Smooth muscle cell (in vitro differentiated cells): ENCODE measurements around the gene ZNF665. TPM values are rescaled to one million over a fixed set of nuclear protein-coding genes. Genes with fewer than 3 reads are reported as not detected.
"Not testable (repeated sequence)": the region's sequence is repeated elsewhere in the genome, so short reads cannot be mapped to it uniquely, and the experiment has no call there.

ENCODE experiments used
- DNase-seq: peaks from one replicate; lab custom pipeline; 2025; ENCODE audit not compliant: unreplicated experiment; lab: John Stamatoyannopoulos, UW
- H2AFZ ChIP-seq: fragments of 200-600 bp; sonication (generic); 2 replicates; pipeline ENCODE4 v1.6.0; 2016; ENCODE audit warnings: antibody characterized with exemption, low read depth, mild to moderate bottlenecking
- H3F3A ChIP-seq: fragments of 200-600 bp; sonication (generic); 2 replicates; pipeline ENCODE4 v1.6.0; 2017; ENCODE audit warnings: antibody characterized with exemption, low read depth
- H3K27ac ChIP-seq: fragments of 200-600 bp; sonication (generic); 2 replicates; pipeline ENCODE4 v1.5.1; 2016; ENCODE audit warnings: low read depth, mild to moderate bottlenecking
- H3K27me3 ChIP-seq: fragments of 200-600 bp; sonication (generic); 2 replicates; pipeline ENCODE4 v1.6.1; 2016; ENCODE audit warnings: low read depth, mild to moderate bottlenecking
- H3K36me3 ChIP-seq: fragments of 200-600 bp; sonication (generic); 2 replicates; pipeline ENCODE4 v1.5.1; 2016; ENCODE audit warnings: low read depth
- H3K4me1 ChIP-seq: fragments of 200-600 bp; sonication (generic); 2 replicates; pipeline ENCODE4 v1.5.1; 2016; ENCODE audit warnings: low read depth
- H3K4me2 ChIP-seq: fragments of 200-600 bp; sonication (generic); 2 replicates; pipeline ENCODE4 v1.6.0; 2016; ENCODE audit warnings: mild to moderate bottlenecking
- H3K4me3 ChIP-seq: fragments of 200-600 bp; sonication (generic); 2 replicates; pipeline ENCODE4 v1.5.1; 2016; ENCODE audit warnings: mild to moderate bottlenecking
- H3K79me2 ChIP-seq: fragments of 200-600 bp; sonication (generic); 2 replicates; pipeline ENCODE4 v1.6.0; 2016; ENCODE audit warnings: low read depth, mild to moderate bottlenecking
- H3K9ac ChIP-seq: fragments of 200-600 bp; sonication (generic); 2 replicates; pipeline ENCODE4 v1.6.0; 2016; ENCODE audit warnings: low read depth
- H3K9me3 ChIP-seq: fragments of 200-600 bp; sonication (generic); replicated peaks from 2 replicates; pipeline ENCODE4 v1.5.1; 2016; ENCODE audit warnings: low read depth
- H4K20me1 ChIP-seq: fragments of 200-600 bp; sonication (generic); 2 replicates; pipeline ENCODE4 v1.6.0; 2016; ENCODE audit warnings: low read depth
- CTCF ChIP-seq: fragments of 200-600 bp; sonication (generic); IDR thresholded peaks from 2 replicates; pipeline ENCODE4 v1.5.1; 2017; ENCODE audit warnings: borderline replicate concordance, mild to moderate bottlenecking, antibody characterized with exemption; ENCODE audit not compliant: insufficient read depth, poor library complexity, severe bottlenecking
- WGBS: methylation state at CpG from one replicate; pipeline ENCODE4 v1.1.7; 2016; ENCODE audit warnings: low lambda C conversion rate; 5-methylcytosine and 5-hydroxymethylcytosine counted together
- polyA plus RNA-seq: library from polyadenylated mRNA; unstranded; fragments of >200 nt; fragmentation: Nextera tagmentation; extraction: Ambion mirVana; gene quantifications from 2 replicates; pipeline ENCODE4 v1.2.1, GENCODE V29; 2016
- total RNA-seq: library from RNA; depleted of rRNA; stranded (reverse); fragments of >200 nt; gene quantifications from 2 replicates; pipeline ENCODE4 v1.2.3, GENCODE V29; 2014

The ZNF665 gene
- total RNA-seq (2.8 and 9.9 TPM in 2 replicates), polyA plus RNA-seq (4.4 and 6.0 TPM in 2 replicates)

- Histone ChIP-seq H4K20me1 (no peaks in the 10 kb centered on the region), H3K4me2 (peak within 1 kb of the TSS; percentile 89), H3K27me3 (no peaks in the 10 kb centered on the region), H2AFZ (peak within 1 kb of the TSS; percentile 81), H3K9me3 (no peaks in the 10 kb centered on the region), H3K27ac (peak within 1 kb of the TSS; percentile 42), H3F3A (peaks cover 12% of the 10 kb centered on the region), H3K4me1 (peaks cover 3% of the 10 kb centered on the region), H3K9ac (peak within 1 kb of the TSS; percentile 71), H3K4me3 (peak within 1 kb of the TSS; percentile 74), H3K79me2 (no peaks in the 10 kb centered on the region), H3K36me3 (no peaks in the 10 kb centered on the region)
- WGBS, result 2% methylated on average over 47 of the region's 53 CpGs
- no peak for TF ChIP-seq CTCF
- peak; percentile 50 for DNase-seq
Observed at GRCh38 chr19:53192771-53193534, at the start of gene ZNF665. Gene ZNF665 (minus strand): TSS chr19:53193358. CDS start chr19:53182898, 10,460 bp downstream.

GRCh38 chr19:53237114-53237777 is 44.1 kb upstream of the ZNF665 start:
- Histone ChIP-seq H3K9me3 (peaks cover 64% of the 10 kb centered on the region), H2AFZ (no peak overlapping the region), H3K4me1 (no peaks in the 10 kb centered on the region), H3F3A (no peaks in the 10 kb centered on the region), H4K20me1 (no peaks in the 10 kb centered on the region), H3K9ac (no peak overlapping the region), H3K27me3 (no peaks in the 10 kb centered on the region), H3K27ac (no peak overlapping the region), H3K79me2 (no peaks in the 10 kb centered on the region), H3K4me2 (no peak overlapping the region), H3K36me3 (peaks cover 51% of the 10 kb centered on the region), H3K4me3 (no peak overlapping the region)
- no peak for DNase-seq
- TF ChIP-seq CTCF, result no peak
- 94% methylated on average over 4 of the region's 4 CpGs for WGBS

- TF ChIP-seq CTCF, result no peak
- Histone ChIP-seq H3K9ac (no peak overlapping the region), H3F3A (no peaks in the 10 kb centered on the region), H3K4me2 (no peak overlapping the region), H3K9me3 (peaks cover 22% of the 10 kb centered on the region), H4K20me1 (no peaks in the 10 kb centered on the region), H3K36me3 (no peaks in the 10 kb centered on the region), H3K4me1 (no peaks in the 10 kb centered on the region), H3K79me2 (no peaks in the 10 kb centered on the region), H3K27me3 (no peaks in the 10 kb centered on the region), H3K27ac (no peak overlapping the region), H2AFZ (no peak overlapping the region), H3K4me3 (no peak overlapping the region)
- 96% methylated on average over 17 of the region's 20 CpGs for WGBS
- DNase-seq, result no peak
Observed at GRCh38 chr19:53224606-53225005, 31.4 kb upstream of the ZNF665 start.

- H3K4me1 ChIP-seq, H3K4me3 ChIP-seq, H3K79me2 ChIP-seq, H3K36me3 ChIP-seq, H3K27me3 ChIP-seq, H2AFZ ChIP-seq, DNase-seq, H4K20me1 ChIP-seq, H3K4me2 ChIP-seq, H3F3A ChIP-seq, H3K9ac ChIP-seq, H3K27ac ChIP-seq: not testable (repeated sequence)
- WGBS, result 98% methylated on average over 23 of the region's 28 CpGs
- H3K9me3 ChIP-seq, result peaks cover 23% of the 10 kb centered on the region
Observed at GRCh38 chr19:53222716-53223115, 29.6 kb upstream of the ZNF665 start.
